NCI-H1048 (cell line): ENCODE results near the gene ARID5A.
"Not testable (repeated sequence)": the region's sequence is repeated elsewhere in the genome, so short reads cannot be mapped to it uniquely, and the experiment has no call there.

Experiments
- DNase-seq: peaks from one replicate; lab custom pipeline; 2025; lab: John Stamatoyannopoulos, UW

Gene ARID5A

GRCh38 chr2:96556441-96557330 is 20.1 kb downstream of the ARID5A start:
- no peak for DNase-seq

- DNase-seq: not testable (repeated sequence)
Observed at GRCh38 chr2:96557421-96557820, 20.9 kb downstream of the ARID5A start.

DNA sequence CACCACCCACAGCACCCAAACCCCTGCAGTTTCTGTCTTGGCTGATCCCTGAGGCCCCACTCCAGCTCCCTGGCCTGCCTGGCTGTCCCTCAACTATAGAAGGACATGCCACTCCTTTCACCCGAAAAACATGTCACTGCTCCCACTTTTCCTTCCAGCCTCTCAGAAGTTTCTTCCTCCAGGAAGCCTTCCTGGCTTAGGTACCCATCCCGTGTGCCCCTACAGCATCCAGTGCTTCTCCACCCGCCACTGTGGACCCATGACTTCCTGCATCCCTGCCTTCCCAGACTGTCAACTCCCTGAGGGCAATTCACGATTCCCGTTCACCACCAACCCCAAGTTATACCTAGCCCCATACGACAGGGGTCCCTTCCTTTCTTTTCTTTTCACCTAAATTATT is 21.5 kb downstream of the ARID5A start:
- no peak for DNase-seq

GRCh38 chr2:96558485-96558884 is 21.9 kb downstream of the ARID5A start:
- no peak for DNase-seq

GRCh38 chr2:96564026-96564425 is 27.5 kb downstream of the ARID5A start:
- no peak for DNase-seq

DNA sequence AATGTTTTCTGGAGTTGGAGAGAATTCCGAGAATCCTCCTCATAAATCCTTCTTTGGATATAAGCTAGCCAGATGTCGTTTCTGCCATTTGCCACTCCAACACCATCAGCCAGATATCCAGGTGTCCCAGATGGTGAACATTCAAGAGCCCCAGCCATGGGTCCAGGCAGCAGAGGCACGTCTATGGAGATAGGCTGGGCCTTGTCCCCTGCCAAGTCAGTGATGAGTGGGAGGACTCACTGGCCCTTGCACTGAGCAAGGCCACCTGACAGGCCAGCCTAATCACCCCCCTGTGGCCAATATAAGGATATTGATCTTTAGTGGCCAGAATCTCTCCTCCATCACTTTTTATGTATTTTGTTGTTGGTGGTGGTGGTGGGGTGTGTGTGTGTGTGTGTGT is 28.0 kb downstream of the ARID5A start:
- DNase-seq: no peak

- DNase-seq: peak; percentile 11
Observed at GRCh38 chr2:96565111-96565510, 28.6 kb downstream of the ARID5A start.

GRCh38 chr2:96568094-96568493 is 31.5 kb downstream of the ARID5A start:
- DNase-seq: no peak

DNA sequence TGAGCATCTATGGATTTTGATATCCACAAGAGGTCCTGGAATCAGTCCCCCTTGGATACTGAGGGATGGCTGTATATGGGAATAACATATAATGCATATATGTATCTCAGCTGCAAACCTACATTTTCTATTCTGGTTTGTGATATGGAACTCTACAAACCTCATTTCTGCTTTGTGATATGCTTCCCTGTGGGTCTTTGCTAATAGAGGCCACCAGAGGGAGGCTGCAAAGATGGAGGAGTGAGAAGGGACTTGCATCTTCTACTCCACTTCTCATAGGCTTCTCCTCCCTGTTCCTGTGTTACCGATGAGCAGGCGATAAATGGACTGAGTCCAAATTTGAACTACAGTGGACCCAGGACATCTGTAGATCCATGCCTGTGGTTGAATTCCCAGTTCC is 37.8 kb downstream of the ARID5A start:
- no peak for DNase-seq

- no peak for DNase-seq
Observed at GRCh38 chr2:96575785-96576456, 39.4 kb downstream of the ARID5A start.

DNA sequence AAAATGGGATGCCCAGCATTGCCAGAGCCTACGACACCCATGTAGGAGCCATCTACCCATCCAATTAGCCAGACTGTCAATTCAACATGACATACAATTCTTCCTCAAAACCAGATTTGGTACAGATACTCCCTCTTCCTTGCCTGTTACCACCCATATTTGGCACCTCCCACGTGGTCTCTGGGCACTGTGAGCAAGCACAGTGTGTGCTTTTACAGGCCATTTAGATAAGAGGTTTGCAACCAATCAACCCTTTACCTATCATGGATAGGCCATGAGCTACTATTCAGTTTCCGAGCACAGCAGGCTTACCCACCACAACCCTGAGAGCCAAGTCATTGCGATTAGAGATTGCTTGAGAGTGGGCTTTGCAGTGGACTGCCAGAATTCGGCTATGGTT is 40.9 kb downstream of the ARID5A start:
- no peak for DNase-seq

DNA sequence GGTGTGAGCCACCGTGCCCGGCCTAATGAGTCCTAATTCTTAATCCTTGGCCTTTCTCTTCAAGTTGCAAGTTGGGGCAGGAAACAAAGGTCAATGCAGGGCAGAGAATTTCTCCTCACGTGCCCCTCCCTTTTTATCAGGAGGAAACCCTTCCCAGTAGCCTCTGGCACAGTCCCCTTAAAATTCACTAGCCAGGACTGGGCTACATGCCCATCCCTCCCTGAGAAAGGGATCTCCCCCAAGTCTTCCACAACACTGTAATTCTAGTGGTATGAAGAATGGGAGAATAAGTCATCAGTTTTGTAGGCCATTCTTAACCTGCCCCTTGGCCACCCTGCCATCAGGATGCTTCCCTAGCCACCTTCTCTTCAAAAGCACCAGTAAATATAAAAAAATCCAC is 42.2 kb downstream of the ARID5A start:
- DNase-seq: no peak

DNA sequence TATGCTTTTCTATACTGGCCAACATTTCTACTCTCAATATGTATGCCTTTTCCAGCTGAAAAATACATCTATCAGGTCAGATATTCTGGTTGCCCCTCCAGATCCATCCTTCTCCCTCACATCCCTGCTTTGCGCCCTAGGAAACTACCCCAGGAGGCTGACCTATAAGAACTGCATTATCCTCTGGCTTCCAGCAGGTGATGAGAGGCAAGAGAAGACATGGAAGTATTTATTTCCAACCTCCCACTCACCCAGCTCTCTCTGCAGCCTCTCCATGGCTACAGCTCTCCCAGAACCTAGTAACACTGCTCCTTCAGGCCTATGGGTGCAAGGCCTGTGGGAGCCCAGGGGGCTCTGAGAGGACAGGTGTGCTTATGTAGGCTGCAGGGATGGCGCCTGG is 42.9 kb downstream of the ARID5A start:
- no peak for DNase-seq

DNA sequence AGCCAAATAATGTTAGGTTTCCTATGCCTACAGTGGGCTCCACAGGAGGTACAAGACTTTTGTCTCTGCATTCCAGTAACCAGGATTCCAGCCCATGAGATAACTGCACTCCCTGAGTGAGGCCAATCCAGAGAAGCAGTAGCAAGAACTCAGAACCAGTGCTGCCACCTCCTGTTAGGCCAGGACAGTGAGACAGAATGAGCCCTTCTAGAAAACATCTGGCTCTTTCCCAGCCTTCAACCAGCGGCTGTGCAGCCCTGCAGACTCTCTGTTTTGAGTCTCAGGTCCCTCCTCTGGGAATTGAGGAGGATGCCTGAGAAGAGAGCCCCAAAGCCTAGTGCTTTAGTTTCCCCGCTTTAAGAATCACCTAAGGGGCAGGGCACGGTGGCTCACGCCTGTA is 44.2 kb downstream of the ARID5A start:
- DNase-seq: no peak

GRCh38 chr2:96584017-96584416 is 47.5 kb downstream of the ARID5A start:
- no peak for DNase-seq

- DNase-seq: no peak
Observed at GRCh38 chr2:96587843-96588242, 51.3 kb downstream of the ARID5A start.

- DNase-seq: no peak
Observed at GRCh38 chr2:96591054-96591453, 54.5 kb downstream of the ARID5A start.

DNA sequence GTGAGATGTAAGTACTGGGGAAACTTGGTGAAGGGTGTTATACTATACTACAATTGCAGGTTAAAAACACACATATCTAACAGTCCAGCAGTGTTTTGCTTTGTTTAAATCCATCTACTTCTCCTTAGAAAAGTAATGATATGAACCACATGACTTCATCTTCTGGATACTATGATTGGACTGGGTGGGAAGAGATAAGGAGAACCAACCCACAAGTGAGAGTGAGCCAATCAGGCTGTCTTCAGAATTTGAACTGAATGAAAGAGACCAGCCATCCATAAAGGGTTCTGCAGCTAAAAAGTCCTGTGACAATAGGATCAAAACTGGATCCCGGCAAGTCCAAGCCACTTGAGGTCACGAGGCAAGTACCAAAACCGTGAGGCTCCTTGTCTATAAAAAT is 54.9 kb downstream of the ARID5A start:
- no peak for DNase-seq

DNA sequence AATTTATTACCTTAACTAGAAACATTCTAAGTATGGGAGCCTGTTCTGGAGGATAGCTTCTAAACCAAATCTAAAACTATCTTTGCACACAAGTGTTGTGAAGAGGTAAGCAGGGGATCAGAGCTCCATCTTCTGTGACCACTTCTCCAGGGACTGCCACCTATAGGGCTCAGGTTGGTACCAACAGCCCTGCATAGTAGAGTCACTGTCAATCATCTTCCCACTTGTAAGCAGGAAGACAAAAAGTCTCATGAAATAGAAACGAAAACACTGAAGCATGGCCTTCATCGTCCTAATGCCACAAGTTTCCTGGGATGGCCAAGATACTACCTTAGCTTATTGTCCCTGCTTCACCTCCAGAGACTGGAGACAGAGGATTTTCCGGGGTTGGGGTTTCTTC is 57.7 kb downstream of the ARID5A start:
- DNase-seq: no peak

GRCh38 chr2:96594691-96595152 is 58.2 kb downstream of the ARID5A start:
- DNase-seq: no peak

DNA sequence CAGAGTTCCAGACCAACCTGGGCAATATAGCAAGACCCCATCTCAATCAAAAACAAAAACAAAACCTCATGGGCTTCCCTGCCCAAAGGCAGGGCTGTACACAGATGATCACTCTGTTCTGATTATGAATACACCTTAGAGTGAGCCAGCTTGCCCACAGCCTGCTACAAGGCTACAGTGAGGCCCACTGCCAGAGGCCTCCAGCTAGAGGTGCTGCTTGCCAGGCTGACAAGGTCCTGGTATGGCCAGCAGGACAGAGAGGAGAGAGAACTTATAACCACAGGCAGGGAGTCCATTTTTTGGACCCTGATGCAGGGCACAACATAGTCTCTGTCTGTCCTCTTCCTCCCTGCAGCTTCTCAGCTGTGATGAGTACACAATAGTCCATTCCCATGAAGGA is 60.0 kb downstream of the ARID5A start:
- no peak for DNase-seq

- no peak for DNase-seq
Observed at GRCh38 chr2:96599941-96600340, 63.4 kb downstream of the ARID5A start.
